Measurements from ENCODE around the gene LHX3.

DNA sequence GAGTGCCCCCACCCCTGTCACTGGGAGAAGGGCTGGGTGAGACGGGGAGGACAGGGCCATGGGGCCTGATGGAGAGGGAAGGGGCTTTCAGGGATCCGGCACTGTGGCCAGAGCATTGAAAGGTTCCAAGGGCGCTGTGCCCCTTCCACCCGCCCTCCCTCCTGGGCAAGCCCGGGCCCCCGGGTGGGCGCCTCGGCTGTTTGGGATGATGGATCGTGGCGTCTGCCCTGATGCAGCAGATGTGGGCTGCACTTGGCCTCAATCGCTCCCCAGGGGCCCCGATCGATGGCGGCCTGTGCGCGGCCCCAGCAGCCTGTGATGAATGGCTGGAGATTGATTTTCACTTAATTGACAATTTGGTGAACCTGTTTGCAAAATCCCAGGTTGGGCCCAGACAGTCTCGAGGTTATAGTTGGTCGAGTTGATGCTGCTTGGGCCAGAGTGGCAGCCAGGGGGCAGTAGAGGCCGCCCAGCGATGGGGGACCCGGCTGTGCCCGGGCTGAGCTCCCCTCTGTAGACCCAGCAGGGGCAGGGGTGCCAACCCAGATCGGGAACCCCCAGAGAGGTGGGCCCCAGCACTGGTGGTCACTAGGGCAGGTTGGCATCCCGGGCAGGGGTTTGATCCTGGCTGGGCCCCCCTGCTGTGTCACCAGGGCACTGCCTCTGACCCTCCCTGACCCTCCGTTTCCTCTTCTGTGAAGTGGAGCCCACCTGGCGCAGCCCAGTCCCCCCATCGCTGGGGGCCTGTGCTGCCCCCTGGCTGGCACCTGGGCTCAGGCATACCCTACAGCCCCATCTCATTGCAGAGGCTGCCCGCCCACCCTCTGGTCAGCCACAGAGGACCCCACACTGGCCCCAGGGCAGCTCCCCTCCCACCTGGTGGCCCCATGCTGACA, 34.7 kb downstream of the LHX3 start:
- TF ChIP-seq, protein P1, sequence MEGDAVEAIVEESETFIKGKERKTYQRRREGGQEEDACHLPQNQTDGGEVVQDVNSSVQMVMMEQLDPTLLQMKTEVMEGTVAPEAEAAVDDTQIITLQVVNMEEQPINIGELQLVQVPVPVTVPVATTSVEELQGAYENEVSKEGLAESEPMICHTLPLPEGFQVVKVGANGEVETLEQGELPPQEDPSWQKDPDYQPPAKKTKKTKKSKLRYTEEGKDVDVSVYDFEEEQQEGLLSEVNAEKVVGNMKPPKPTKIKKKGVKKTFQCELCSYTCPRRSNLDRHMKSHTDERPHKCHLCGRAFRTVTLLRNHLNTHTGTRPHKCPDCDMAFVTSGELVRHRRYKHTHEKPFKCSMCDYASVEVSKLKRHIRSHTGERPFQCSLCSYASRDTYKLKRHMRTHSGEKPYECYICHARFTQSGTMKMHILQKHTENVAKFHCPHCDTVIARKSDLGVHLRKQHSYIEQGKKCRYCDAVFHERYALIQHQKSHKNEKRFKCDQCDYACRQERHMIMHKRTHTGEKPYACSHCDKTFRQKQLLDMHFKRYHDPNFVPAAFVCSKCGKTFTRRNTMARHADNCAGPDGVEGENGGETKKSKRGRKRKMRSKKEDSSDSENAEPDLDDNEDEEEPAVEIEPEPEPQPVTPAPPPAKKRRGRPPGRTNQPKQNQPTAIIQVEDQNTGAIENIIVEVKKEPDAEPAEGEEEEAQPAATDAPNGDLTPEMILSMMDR (IDR thresholded peaks at IDR 0.05) = peak; percentile 88
- TF ChIP-seq EZH2phosphoT487 (IDR thresholded peaks at IDR 0.05) (no peak), EZH2 (IDR thresholded peaks at IDR 0.05) (no peak)
